ENCODE data around the gene TMED1. TPM values are rescaled to one million over a fixed set of nuclear protein-coding genes. Genes with fewer than 3 reads are reported as not detected.

The TMED1 gene
- total and polyA plus RNA-seq, 2 experiments from 2014 or later: 29.7 to 37.2 TPM

GRCh38 chr19:10846500-10847202 lies 10.6 kb upstream of the TMED1 start (continued):
- TF ChIP-seq ZNF462 (CRISPR knock-in tag; IDR thresholded peaks at IDR 0.05) (no peak), CTCF (conservative IDR thresholded peaks at IDR 0.05; ENCODE audit: low read depth in 2 of 2) (no peak), EZH2phosphoT487 (IDR thresholded peaks at IDR 0.05; ENCODE audit: unreplicated experiment) (no peak), NANOG (IDR thresholded peaks at IDR 0.05; ENCODE audit: borderline replicate concordance) (no peak), POLR2AphosphoS5 (IDR thresholded peaks at IDR 0.05; ENCODE audit: low read depth) (no peak), STAT1 (IDR thresholded peaks at IDR 0.05; ENCODE audit: unreplicated experiment) (no peak)

GRCh38 chr19:10842788-10843187 lies 6.8 kb upstream of the TMED1 start:
- no peak for DNase-seq (ENCODE audit: low spot score)
- Histone ChIP-seq H4K20me1 (replicated peaks; ENCODE audit: insufficient read depth) (no peaks in the 10 kb centered on the region), H3F3A (replicated peaks; ENCODE audit: low read depth) (no peaks in the 10 kb centered on the region), H3K9me2 (ENCODE audit: insufficient read depth) (no peaks in the 10 kb centered on the region), H3K27me3 (ENCODE audit: insufficient read depth) (no peaks in the 10 kb centered on the region), H3K27ac (ENCODE audit: low read depth) (no peak overlapping the region), H3K4me2 (no peak overlapping the region), H3K36me3 (ENCODE audit: insufficient read depth) (no peaks in the 10 kb centered on the region), H3K4me3 (no peak overlapping the region), H2AFZ (no peak overlapping the region), H3K4me1 (ENCODE audit: insufficient read depth) (no peaks in the 10 kb centered on the region), H3K79me2 (replicated peaks; ENCODE audit: insufficient read depth) (no peaks in the 10 kb centered on the region)
- Mint-ChIP-seq H3K27ac (no peak overlapping the region), H3K36me3 (ENCODE audit: low read depth) (peaks cover 4% of the 10 kb centered on the region; the same call in 2 of the 3 replicates), H3K27me3 (ENCODE audit: insufficient read depth, low read depth, poor library complexity) (peaks cover 7% of the 10 kb centered on the region), H3K4me1 (no peaks in the 10 kb centered on the region), H3K9me3 (peaks cover 46% of the 10 kb centered on the region), H3K4me3 (no peak overlapping the region)
- no peak for ATAC-seq
- no peak for TF ChIP-seq CTCF (conservative IDR thresholded peaks at IDR 0.05; ENCODE audit: low read depth in 2 of 2)
